Right hindlimb (tissue), 1 donor: Measurements from ENCODE around the gene RBMS3.
"Not testable (repeated sequence)": the region's sequence is repeated elsewhere in the genome, so short reads cannot be mapped to it uniquely, and the experiment has no call there.

ENCODE experiments used
- DNase-seq: peaks from one replicate; pipeline ENCODE4 v3.0.0-alpha.2; 2018

RBMS3 gene

GRCh38 chr3:29345516-29346300 lies 64.8 kb downstream of the RBMS3 start:
- no peak for DNase-seq

- no peak for DNase-seq
Observed at GRCh38 chr3:29346828-29347227, 66.0 kb downstream of the RBMS3 start.

- DNase-seq: no peak
Observed at GRCh38 chr3:29347412-29347811, 66.5 kb downstream of the RBMS3 start.

GRCh38 chr3:29348316-29348715 lies 67.4 kb downstream of the RBMS3 start:
- DNase-seq: no peak

GRCh38 chr3:29349049-29349448 lies 68.2 kb downstream of the RBMS3 start:
- no peak for DNase-seq

GRCh38 chr3:29353807-29354206 lies 72.9 kb downstream of the RBMS3 start:
- DNase-seq: no peak

- DNase-seq: no peak
Observed at GRCh38 chr3:29354894-29355293, 74.0 kb downstream of the RBMS3 start.

GRCh38 chr3:29356062-29356461 lies 75.2 kb downstream of the RBMS3 start:
- no peak for DNase-seq

GRCh38 chr3:29360289-29360688 lies 79.4 kb downstream of the RBMS3 start:
- DNase-seq: not testable (repeated sequence)

GRCh38 chr3:29363110-29363509 lies 82.2 kb downstream of the RBMS3 start:
- no peak for DNase-seq

- DNase-seq: no peak
Observed at GRCh38 chr3:29370021-29370420, 89.2 kb downstream of the RBMS3 start.

- DNase-seq: no peak
Observed at GRCh38 chr3:29370476-29371420, 89.9 kb downstream of the RBMS3 start.

- DNase-seq: no peak
Observed at GRCh38 chr3:29373131-29373680, 92.3 kb downstream of the RBMS3 start.

GRCh38 chr3:29374226-29374625 lies 93.4 kb downstream of the RBMS3 start:
- DNase-seq: no peak

GRCh38 chr3:29379097-29379496 lies 98.2 kb downstream of the RBMS3 start:
- no peak for DNase-seq

- DNase-seq: no peak
Observed at GRCh38 chr3:29381595-29381994, 100.7 kb downstream of the RBMS3 start.

- DNase-seq: no peak
Observed at GRCh38 chr3:29382409-29382808, 101.5 kb downstream of the RBMS3 start.

GRCh38 chr3:29382845-29383244 lies 102.0 kb downstream of the RBMS3 start:
- no peak for DNase-seq

GRCh38 chr3:29384640-29385039 lies 103.8 kb downstream of the RBMS3 start:
- DNase-seq: peak; percentile 66

GRCh38 chr3:29385046-29385830 lies 104.4 kb downstream of the RBMS3 start:
- DNase-seq: no peak

- no peak for DNase-seq
Observed at GRCh38 chr3:29389362-29389761, 108.5 kb downstream of the RBMS3 start.

- no peak for DNase-seq
Observed at GRCh38 chr3:29392625-29393388, 111.9 kb downstream of the RBMS3 start.
